Liver (tissue), 9 donors: ENCODE data around the gene CTNNA2. TPM values are rescaled to one million over a fixed set of nuclear protein-coding genes. Genes with fewer than 3 reads are reported as not detected.

ENCODE experiments used
- DNase-seq: peaks from one replicate; pipeline ENCODE4 v3.0.0-alpha.2; 2017; ENCODE audit warnings: low spot score
- H3K27ac ChIP-seq, 2 donors: one replicate each; pipeline ENCODE4 v1.7.0; 2013; ENCODE audit warnings: inconsistent platforms in 2 of 2, low read length in 2 of 2, control low read depth in 1 of 2, low read depth in 1 of 2, mild to moderate bottlenecking in 1 of 2
- H3K27me3 ChIP-seq, 4 donors: one replicate each; pipeline versions ENCODE4 v1.6.1 to v1.7.0; 2013; ENCODE audit warnings: low read length in 3 of 4, inconsistent platforms in 1 of 4, mild to moderate bottlenecking in 1 of 4, moderate library complexity in 1 of 4; ENCODE audit not compliant: control insufficient read depth in 4 of 4, insufficient read depth in 4 of 4
- H3K36me3 ChIP-seq, 4 donors: one replicate each; pipeline versions ENCODE4 v1.6.1 to v1.7.0; 2013; ENCODE audit warnings: low read length in 3 of 4, mild to moderate bottlenecking in 3 of 4, low read depth in 1 of 4, moderate library complexity in 1 of 4; ENCODE audit not compliant: control insufficient read depth in 4 of 4, insufficient read depth in 3 of 4
- H3K4me1 ChIP-seq, 4 donors: one replicate each; pipeline versions ENCODE4 v1.6.1 to v1.7.0; 2013; ENCODE audit warnings: low read length in 3 of 4, mild to moderate bottlenecking in 3 of 4, moderate library complexity in 1 of 4; ENCODE audit not compliant: control insufficient read depth in 4 of 4, insufficient read depth in 4 of 4
- H3K4me3 ChIP-seq, 3 donors: one replicate each; pipeline versions ENCODE4 v1.6.1 to v1.7.0; 2013; ENCODE audit warnings: low read length in 3 of 3, control low read depth in 1 of 3, low read depth in 1 of 3, mild to moderate bottlenecking in 1 of 3
- H3K9ac ChIP-seq, 2 donors: one replicate each; pipeline ENCODE4 v1.7.0; 2013; ENCODE audit warnings: low read length in 2 of 2, mild to moderate bottlenecking in 2 of 2, moderate library complexity in 2 of 2, control low read depth in 1 of 2, low read depth in 1 of 2
- H3K9me3 ChIP-seq, 4 donors: one replicate each; pipeline versions ENCODE4 v1.6.1 to v1.7.0; 2013; ENCODE audit warnings: low read length in 3 of 4; ENCODE audit not compliant: control insufficient read depth in 4 of 4
- FOXA1 ChIP-seq: IDR thresholded peaks from 2 replicates; pipeline ENCODE4 v1.6.1; 2016; ENCODE audit warnings: antibody characterized with exemption
- GABPA ChIP-seq, 2 donors: IDR thresholded peaks in 1 of 2; conservative IDR thresholded peaks in 1 of 2; 2 replicates each; pipeline ENCODE4 v1.6.1; 2016; ENCODE audit warnings: antibody characterized with exemption in 2 of 2, mild to moderate bottlenecking in 1 of 2, moderate library complexity in 1 of 2
- HNF4A ChIP-seq, 2 donors: conservative IDR thresholded peaks; 2 replicates each; pipeline ENCODE4 v1.6.1; 2016; ENCODE audit warnings: antibody characterized with exemption in 2 of 2, mild to moderate bottlenecking in 2 of 2
- HNF4G ChIP-seq: IDR thresholded peaks from 2 replicates; pipeline ENCODE4 v1.6.1; 2016; ENCODE audit warnings: antibody characterized with exemption
- JUND ChIP-seq, 2 donors: IDR thresholded peaks; 2 replicates each; pipeline ENCODE4 v1.6.1; 2016; ENCODE audit warnings: antibody characterized with exemption in 2 of 2
- MAX ChIP-seq: IDR thresholded peaks from 2 replicates; pipeline ENCODE4 v1.6.1; 2016; ENCODE audit warnings: antibody characterized with exemption
- NR2F2 ChIP-seq: IDR thresholded peaks from 2 replicates; pipeline ENCODE4 v1.6.1; 2016; ENCODE audit warnings: antibody characterized with exemption
- RXRA ChIP-seq, 2 donors: IDR thresholded peaks; 2 replicates each; pipeline ENCODE4 v1.6.1; 2017 to 2018; ENCODE audit warnings: antibody characterized with exemption in 2 of 2, mild to moderate bottlenecking in 1 of 2
- TAF1 ChIP-seq: conservative IDR thresholded peaks from 2 replicates; pipeline ENCODE4 v1.6.1; 2016; ENCODE audit warnings: antibody characterized with exemption, mild to moderate bottlenecking
- YY1 ChIP-seq: IDR thresholded peaks from 2 replicates; pipeline ENCODE4 v1.6.1; 2016; ENCODE audit warnings: antibody characterized with exemption, mild to moderate bottlenecking
- ZBTB33 ChIP-seq: IDR thresholded peaks from 2 replicates; pipeline ENCODE4 v1.6.1; 2016; ENCODE audit warnings: antibody characterized with exemption
- WGBS: extraction: QIAGEN DNeasy Blood & Tissue Kit; methylation state at CpG from one replicate; pipeline ENCODE4 v1.1.7; 2013; 5-methylcytosine and 5-hydroxymethylcytosine counted together
- polyA plus RNA-seq, 2 donors: library from polyadenylated mRNA; stranded (reverse) in 1 of 2; unstranded in 1 of 2; fragments of 200-250 nt in 1 of 2; fragments of >200 nt in 1 of 2; fragmentation: Nextera tagmentation in 1 of 2; extraction: Ambion mirVana in 1 of 2; gene quantifications; one replicate each; pipeline versions ENCODE4 v1.2.1 to v1.2.3, GENCODE V29; 2013 to 2015
- total RNA-seq, 2 donors: library from RNA; depleted of rRNA; stranded (reverse); fragments of >200 nt; gene quantifications; one replicate each; pipeline ENCODE4 v1.2.3, GENCODE V29; 2014
- TF ChIP-seq, protein P1 (sequence below): fragments of 150-350 bp; IDR thresholded peaks from 2 replicates; pipeline ENCODE4 v1.5.1; 2017; ENCODE audit warnings: improper control_type of control experiment, low read depth, low read length; ENCODE audit not compliant: missing input control
- TF ChIP-seq, protein P2 (sequence below): IDR thresholded peaks from 2 replicates; pipeline ENCODE4 v1.6.1; 2016; ENCODE audit warnings: antibody characterized with exemption
- donor health status: healthy.
- donor health status: healthy.
- donor health status: healthy.
- donor health status: healthy.
- donor health status: healthy.

The CTNNA2 gene
- total and polyA plus RNA-seq, 4 donors: 0.05 TPM; not detected in 3

- DNase-seq: no peak
- Histone ChIP-seq H3K4me1 (peaks cover 0 to 1% (median 0%) of the 10 kb centered on the region in 4 donors), H3K4me3 (no peak overlapping the region), H3K27ac (no peak overlapping the region), H3K9me3 (no peaks in the 10 kb centered on the region), H3K27me3 (no peaks in the 10 kb centered on the region), H3K36me3 (no peaks in the 10 kb centered on the region), H3K9ac (no peak overlapping the region)
- 58% methylated on average over 9 of the region's 9 CpGs for WGBS
- TF ChIP-seq ZBTB33 (no peak), FOXA1 (no peak), NR2F2 (no peak), RXRA (IDR thresholded peaks at IDR 0.05) (no peak), HNF4A (conservative IDR thresholded peaks at IDR 0.05) (no peak), YY1 (no peak), TAF1 (no peak), JUND (IDR thresholded peaks at IDR 0.05) (no peak), MAX (no peak), HNF4G (no peak)
- TF ChIP-seq, protein P1, sequence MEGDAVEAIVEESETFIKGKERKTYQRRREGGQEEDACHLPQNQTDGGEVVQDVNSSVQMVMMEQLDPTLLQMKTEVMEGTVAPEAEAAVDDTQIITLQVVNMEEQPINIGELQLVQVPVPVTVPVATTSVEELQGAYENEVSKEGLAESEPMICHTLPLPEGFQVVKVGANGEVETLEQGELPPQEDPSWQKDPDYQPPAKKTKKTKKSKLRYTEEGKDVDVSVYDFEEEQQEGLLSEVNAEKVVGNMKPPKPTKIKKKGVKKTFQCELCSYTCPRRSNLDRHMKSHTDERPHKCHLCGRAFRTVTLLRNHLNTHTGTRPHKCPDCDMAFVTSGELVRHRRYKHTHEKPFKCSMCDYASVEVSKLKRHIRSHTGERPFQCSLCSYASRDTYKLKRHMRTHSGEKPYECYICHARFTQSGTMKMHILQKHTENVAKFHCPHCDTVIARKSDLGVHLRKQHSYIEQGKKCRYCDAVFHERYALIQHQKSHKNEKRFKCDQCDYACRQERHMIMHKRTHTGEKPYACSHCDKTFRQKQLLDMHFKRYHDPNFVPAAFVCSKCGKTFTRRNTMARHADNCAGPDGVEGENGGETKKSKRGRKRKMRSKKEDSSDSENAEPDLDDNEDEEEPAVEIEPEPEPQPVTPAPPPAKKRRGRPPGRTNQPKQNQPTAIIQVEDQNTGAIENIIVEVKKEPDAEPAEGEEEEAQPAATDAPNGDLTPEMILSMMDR: no peak
- TF ChIP-seq, protein P2, sequence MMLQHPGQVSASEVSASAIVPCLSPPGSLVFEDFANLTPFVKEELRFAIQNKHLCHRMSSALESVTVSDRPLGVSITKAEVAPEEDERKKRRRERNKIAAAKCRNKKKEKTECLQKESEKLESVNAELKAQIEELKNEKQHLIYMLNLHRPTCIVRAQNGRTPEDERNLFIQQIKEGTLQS: no peak
Measured at GRCh38 chr2:80080957-80081356, 568.1 kb downstream of the CTNNA2 start.

GRCh38 chr2:80086831-80087230, 574.0 kb downstream of the CTNNA2 start:
- peaks cover 0 to 2% (median 0%) of the 10 kb centered on the region in 4 donors for H3K27me3 ChIP-seq
- no peak for TF ChIP-seq HNF4G
- TF ChIP-seq, protein P1: no peak
- no peak for TF ChIP-seq GABPA (IDR thresholded peaks at IDR 0.05 in 1 of 2, conservative IDR thresholded peaks at IDR 0.05 in 1 of 2)
- H3K4me3 ChIP-seq: no peak overlapping the region
- no peak overlapping the region for H3K9ac ChIP-seq
- no peaks in the 10 kb centered on the region for H3K9me3 ChIP-seq
- H3K27ac ChIP-seq: no peak overlapping the region
- DNase-seq: no peak
- 60% methylated on average over 2 of the region's 2 CpGs for WGBS
- H3K4me1 ChIP-seq: no peaks in the 10 kb centered on the region
- no peaks in the 10 kb centered on the region for H3K36me3 ChIP-seq
